ENCODE measurements around the gene KDM2B.
"Not testable (repeated sequence)": the region's sequence is repeated elsewhere in the genome, so short reads cannot be mapped to it uniquely, and the experiment has no call there.

KDM2B gene

GRCh38 chr12:121423682-121424623 is 156.9 kb downstream of the KDM2B start:
- no peak for DNase-seq

GRCh38 chr12:121423253-121423652 is 157.6 kb downstream of the KDM2B start:
- no peak for DNase-seq

GRCh38 chr12:121420109-121420508 is 160.7 kb downstream of the KDM2B start:
- no peak for DNase-seq

- DNase-seq = no peak
Measured at GRCh38 chr12:121417847-121418246, 163.0 kb downstream of the KDM2B start.

GRCh38 chr12:121413917-121414316 is 166.9 kb downstream of the KDM2B start:
- no peak for DNase-seq

GRCh38 chr12:121405211-121405610 is 175.6 kb downstream of the KDM2B start:
- no peak for DNase-seq

- peak; percentile 43 for DNase-seq
Measured at GRCh38 chr12:121404734-121405133, 176.1 kb downstream of the KDM2B start.

- no peak for DNase-seq
Measured at GRCh38 chr12:121403721-121404120, 177.1 kb downstream of the KDM2B start.

GRCh38 chr12:121400332-121401139 is 180.3 kb downstream of the KDM2B start:
- DNase-seq = peak; percentile 43

- DNase-seq = peak; percentile 99
Measured at GRCh38 chr12:121399391-121400331, 181.2 kb downstream of the KDM2B start, which contains the start of gene RNF34. RNF34 (plus strand) TSS chr12:121400118; CDS start chr12:121400213, 95 bp downstream.

- DNase-seq = no peak
Measured at GRCh38 chr12:121398355-121398754, 182.5 kb downstream of the KDM2B start.

- DNase-seq = no peak
Measured at GRCh38 chr12:121397521-121397920, 183.3 kb downstream of the KDM2B start.

- no peak for DNase-seq
Measured at GRCh38 chr12:121392325-121392716, 188.5 kb downstream of the KDM2B start.

GRCh38 chr12:121391619-121392324 is 189.1 kb downstream of the KDM2B start:
- peak; percentile 76 for DNase-seq

GRCh38 chr12:121390856-121391255 is 190.0 kb downstream of the KDM2B start:
- no peak for DNase-seq

GRCh38 chr12:121388421-121388981 is 192.3 kb downstream of the KDM2B start:
- no peak for DNase-seq

- not testable (repeated sequence) for DNase-seq
Measured at GRCh38 chr12:121384891-121385290, 195.9 kb downstream of the KDM2B start.

GRCh38 chr12:121383601-121384021 is 197.2 kb downstream of the KDM2B start:
- no peak for DNase-seq

- no peak for DNase-seq
Measured at GRCh38 chr12:121379945-121380344, 200.9 kb downstream of the KDM2B start.

Data from RPMI8226 (cell line).